ENCODE results near the gene VAV3.

Gene VAV3

GRCh38 chr1:107936498-107937481, 28.2 kb downstream of the VAV3 start:
- no peak for FAIRE-seq
- no peak for DNase-seq (ENCODE audit: insufficient read length, low spot score)

- FAIRE-seq: peak; percentile 28
- peak; percentile 7 for DNase-seq (ENCODE audit: insufficient read length, low spot score)
These were observed 29.4 kb downstream of the VAV3 start for GRCh38 chr1:107935396-107936064.

- FAIRE-seq: no peak
- DNase-seq (ENCODE audit: insufficient read length, low spot score): no peak
These were observed 30.4 kb downstream of the VAV3 start for GRCh38 chr1:107934578-107934977.

- FAIRE-seq: no peak
- DNase-seq (ENCODE audit: insufficient read length, low spot score): no peak
These were observed 31.2 kb downstream of the VAV3 start for GRCh38 chr1:107933736-107934135.

- FAIRE-seq (no peak), DNase-seq (ENCODE audit: insufficient read length, low spot score) (no peak)
These were observed 34.7 kb downstream of the VAV3 start for GRCh38 chr1:107930292-107930691.

- no peak for FAIRE-seq
These were observed 37.2 kb downstream of the VAV3 start for GRCh38 chr1:107927820-107928219.

GRCh38 chr1:107926436-107927080, 38.4 kb downstream of the VAV3 start:
- DNase-seq (ENCODE audit: insufficient read length, low spot score): no peak
- FAIRE-seq: no peak

More at GRCh38 chr1:107927820-107928219, 37.2 kb downstream of the VAV3 start:
- no peak for DNase-seq (ENCODE audit: insufficient read length, low spot score)

GRCh38 chr1:107925565-107925964, 39.4 kb downstream of the VAV3 start:
- DNase-seq (ENCODE audit: insufficient read length, low spot score): no peak

GRCh38 chr1:107920999-107921398, 44.0 kb downstream of the VAV3 start:
- DNase-seq (ENCODE audit: insufficient read length, low spot score) (no peak), FAIRE-seq (no peak)

More at GRCh38 chr1:107925565-107925964, 39.4 kb downstream of the VAV3 start:
- FAIRE-seq: no peak

GRCh38 chr1:107920561-107920960, 44.4 kb downstream of the VAV3 start:
- FAIRE-seq (no peak), DNase-seq (ENCODE audit: insufficient read length, low spot score) (no peak)

- no peak for DNase-seq (ENCODE audit: insufficient read length, low spot score)
- no peak for FAIRE-seq
These were observed 45.0 kb downstream of the VAV3 start for GRCh38 chr1:107919953-107920352.

- no peak for FAIRE-seq
- DNase-seq (ENCODE audit: insufficient read length, low spot score): no peak
These were observed 50.7 kb downstream of the VAV3 start for GRCh38 chr1:107914119-107914765.

- FAIRE-seq (no peak), DNase-seq (ENCODE audit: insufficient read length, low spot score) (no peak)
These were observed 52.3 kb downstream of the VAV3 start for GRCh38 chr1:107912656-107913055.

- FAIRE-seq: no peak
- no peak for DNase-seq (ENCODE audit: insufficient read length, low spot score)
These were observed 64.7 kb downstream of the VAV3 start for GRCh38 chr1:107900090-107900945.

- FAIRE-seq: no peak
- no peak for DNase-seq (ENCODE audit: insufficient read length, low spot score)
These were observed 65.3 kb downstream of the VAV3 start for GRCh38 chr1:107899655-107900054.

GRCh38 chr1:107897438-107898345, 67.3 kb downstream of the VAV3 start:
- DNase-seq (ENCODE audit: insufficient read length, low spot score) (no peak), FAIRE-seq (no peak)

GRCh38 chr1:107896936-107897335, 68.0 kb downstream of the VAV3 start:
- FAIRE-seq: no peak
- no peak for DNase-seq (ENCODE audit: insufficient read length, low spot score)

- FAIRE-seq: no peak
- DNase-seq (ENCODE audit: insufficient read length, low spot score): no peak
These were observed 68.6 kb downstream of the VAV3 start for GRCh38 chr1:107896401-107896800.
